T1000 (cell line): Measurements from ENCODE around the gene TIAM2.

ENCODE experiments used
- DNase-seq: peaks from one replicate; lab custom pipeline; 2025; ENCODE audit warnings: mixed read lengths; lab: John Stamatoyannopoulos, UW

The TIAM2 gene

GRCh38 chr6:155292711-155293110 lies 297.6 kb downstream of the TIAM2 start:
- DNase-seq: no peak

GRCh38 chr6:155297669-155298068 lies 302.6 kb downstream of the TIAM2 start:
- no peak for DNase-seq

- DNase-seq: no peak
These were observed 306.8 kb downstream of the TIAM2 start for GRCh38 chr6:155301867-155302266.

- DNase-seq: no peak
These were observed 308.3 kb downstream of the TIAM2 start for GRCh38 chr6:155303361-155303870.

DNA sequence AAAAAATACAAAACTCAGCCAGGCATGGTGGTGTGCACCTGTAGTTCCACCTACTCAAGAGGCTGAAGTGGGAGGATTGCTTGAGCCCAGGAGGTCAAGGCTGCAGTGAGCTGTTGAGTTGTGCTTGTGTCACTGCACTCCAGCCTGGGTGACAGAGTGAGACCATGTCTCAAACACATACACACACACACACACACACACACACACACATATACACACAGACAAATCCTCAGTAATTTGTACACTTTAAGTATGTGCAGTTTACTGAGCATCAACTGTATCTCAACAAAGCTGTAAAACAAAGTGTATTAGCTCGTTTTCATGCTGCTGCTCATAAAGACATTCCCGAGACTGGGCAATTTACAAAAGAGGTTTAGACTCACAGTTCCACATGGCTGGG lies 311.8 kb downstream of the TIAM2 start:
- no peak for DNase-seq
